ENCODE results near the gene CDIPT.

The CDIPT gene

GRCh38 chr16:29844575-29845331 is 18.3 kb downstream of the CDIPT start:
- Histone ChIP-seq H3K9ac (ENCODE audit: insufficient read length, low read depth) (no peak overlapping the region), H3K9me3 (ENCODE audit: insufficient read depth, low read length) (no peaks in the 10 kb centered on the region), H3K36me3 (ENCODE audit: insufficient read depth, insufficient read length, low read length) (peaks cover 24% of the 10 kb centered on the region), H3K27me3 (ENCODE audit: insufficient read depth, insufficient read length) (no peaks in the 10 kb centered on the region), H3K4me1 (ENCODE audit: insufficient read depth, insufficient read length) (peaks cover 8% of the 10 kb centered on the region), H3K4me3 (ENCODE audit: insufficient read length, low read depth) (no peak overlapping the region)
- no peak for DNase-seq (ENCODE audit: low read depth, low spot score)
- no peak for TF ChIP-seq SUZ12 (IDR thresholded peaks at IDR 0.05; ENCODE audit: extremely low read depth, insufficient read depth, insufficient read length)
- no peak for TF ChIP-seq ZNF274 (IDR thresholded peaks at IDR 0.05; ENCODE audit: low read depth, low read length)
- TF ChIP-seq YY1 (IDR thresholded peaks at IDR 0.05; ENCODE audit: insufficient read depth, insufficient read length) = no peak

GRCh38 chr16:29843931-29844330 is 19.1 kb downstream of the CDIPT start:
- DNase-seq (ENCODE audit: low read depth, low spot score) = no peak
- peaks cover 6% of the 10 kb centered on the region for H3K4me1 ChIP-seq (ENCODE audit: insufficient read depth, insufficient read length)
- H3K27me3 ChIP-seq (ENCODE audit: insufficient read depth, insufficient read length) = no peaks in the 10 kb centered on the region
- H3K4me3 ChIP-seq (ENCODE audit: insufficient read length, low read depth) = no peak overlapping the region
- TF ChIP-seq ZNF274 (IDR thresholded peaks at IDR 0.05; ENCODE audit: low read depth, low read length) (no peak), YY1 (IDR thresholded peaks at IDR 0.05; ENCODE audit: insufficient read depth, insufficient read length) (no peak), SUZ12 (IDR thresholded peaks at IDR 0.05; ENCODE audit: extremely low read depth, insufficient read depth, insufficient read length) (no peak)
- H3K9me3 ChIP-seq (ENCODE audit: insufficient read depth, low read length) = no peaks in the 10 kb centered on the region
- H3K9ac ChIP-seq (ENCODE audit: insufficient read length, low read depth) = no peak overlapping the region
- peaks cover 24% of the 10 kb centered on the region for H3K36me3 ChIP-seq (ENCODE audit: insufficient read depth, insufficient read length, low read length)

DNA sequence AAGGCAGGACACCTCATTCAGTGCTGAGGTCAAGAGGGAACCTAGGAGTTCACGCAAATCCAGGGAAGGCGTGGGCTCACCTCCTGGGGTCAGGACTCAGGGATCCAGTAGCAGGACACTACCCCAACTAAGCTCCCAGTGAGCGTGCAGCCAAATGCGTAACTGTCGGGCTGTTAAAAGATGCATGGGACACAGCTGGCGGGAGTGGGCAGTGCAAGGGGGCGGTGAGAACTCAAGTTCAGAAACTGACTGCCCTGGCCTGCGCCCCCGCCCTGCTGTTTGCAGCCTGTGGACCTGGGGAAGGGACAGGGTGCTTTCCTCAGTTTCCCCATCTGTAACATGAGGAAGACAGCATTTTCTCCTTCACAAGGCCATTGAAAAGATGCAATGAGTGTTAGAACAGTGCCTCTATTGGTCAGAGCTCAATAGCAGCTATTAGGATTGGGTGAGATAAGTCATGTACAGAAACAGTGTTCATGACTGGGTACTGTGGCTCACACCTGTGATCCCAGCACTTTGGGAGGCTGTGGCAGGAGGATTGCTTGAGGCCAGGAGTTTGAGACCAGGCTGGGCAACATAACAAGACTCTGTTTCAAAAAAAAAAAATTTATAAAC is 20.2 kb downstream of the CDIPT start:
- TF ChIP-seq YY1 (IDR thresholded peaks at IDR 0.05; ENCODE audit: insufficient read depth, insufficient read length) = no peak
- no peak for TF ChIP-seq SUZ12 (IDR thresholded peaks at IDR 0.05; ENCODE audit: extremely low read depth, insufficient read depth, insufficient read length)
- TF ChIP-seq ZNF274 (IDR thresholded peaks at IDR 0.05; ENCODE audit: low read depth, low read length) = no peak
- Histone ChIP-seq H3K36me3 (ENCODE audit: insufficient read depth, insufficient read length, low read length) (peaks cover 20% of the 10 kb centered on the region), H3K4me3 (ENCODE audit: insufficient read length, low read depth) (no peak overlapping the region), H3K9me3 (ENCODE audit: insufficient read depth, low read length) (no peaks in the 10 kb centered on the region), H3K4me1 (ENCODE audit: insufficient read depth, insufficient read length) (no peaks in the 10 kb centered on the region), H3K27me3 (ENCODE audit: insufficient read depth, insufficient read length) (no peaks in the 10 kb centered on the region), H3K9ac (ENCODE audit: insufficient read length, low read depth) (no peak overlapping the region)
- no peak for DNase-seq (ENCODE audit: low read depth, low spot score)

DNA sequence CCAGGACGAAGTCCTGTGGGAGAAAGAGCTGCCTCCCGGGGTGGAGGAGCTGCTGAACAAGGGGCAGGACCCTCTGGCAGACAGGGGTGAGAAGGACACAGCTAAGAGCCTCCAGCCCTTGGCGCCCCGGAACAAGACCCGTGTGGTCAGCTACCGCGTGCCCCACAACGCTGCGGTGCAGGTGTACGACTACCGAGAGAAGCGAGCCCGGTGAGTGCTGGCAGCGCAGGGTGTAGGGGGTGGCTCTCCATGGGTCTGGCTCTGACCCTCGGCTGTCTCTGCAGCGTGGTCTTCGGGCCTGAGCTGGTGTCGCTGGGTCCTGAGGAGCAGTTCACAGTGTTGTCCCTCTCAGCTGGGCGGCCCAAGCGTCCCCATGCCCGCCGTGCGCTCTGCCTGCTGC is 21.4 kb downstream of the CDIPT start:
- Histone ChIP-seq H3K27me3 (ENCODE audit: insufficient read depth, insufficient read length) (no peaks in the 10 kb centered on the region), H3K9ac (ENCODE audit: insufficient read length, low read depth) (no peak overlapping the region), H3K9me3 (ENCODE audit: insufficient read depth, low read length) (no peaks in the 10 kb centered on the region), H3K4me3 (ENCODE audit: insufficient read length, low read depth) (no peak overlapping the region), H3K4me1 (ENCODE audit: insufficient read depth, insufficient read length) (no peaks in the 10 kb centered on the region), H3K36me3 (ENCODE audit: insufficient read depth, insufficient read length, low read length) (peaks cover 16% of the 10 kb centered on the region)
- TF ChIP-seq ZNF274 (IDR thresholded peaks at IDR 0.05; ENCODE audit: low read depth, low read length) = no peak
- TF ChIP-seq YY1 (IDR thresholded peaks at IDR 0.05; ENCODE audit: insufficient read depth, insufficient read length) = no peak
- no peak for TF ChIP-seq SUZ12 (IDR thresholded peaks at IDR 0.05; ENCODE audit: extremely low read depth, insufficient read depth, insufficient read length)
- DNase-seq (ENCODE audit: low read depth, low spot score) = no peak

- Histone ChIP-seq H3K4me3 (ENCODE audit: insufficient read length, low read depth) (no peak overlapping the region), H3K9me3 (ENCODE audit: insufficient read depth, low read length) (no peaks in the 10 kb centered on the region), H3K9ac (ENCODE audit: insufficient read length, low read depth) (peak overlapping the region; percentile 45), H3K36me3 (ENCODE audit: insufficient read depth, insufficient read length, low read length) (peaks cover 17% of the 10 kb centered on the region), H3K27me3 (ENCODE audit: insufficient read depth, insufficient read length) (no peaks in the 10 kb centered on the region), H3K4me1 (ENCODE audit: insufficient read depth, insufficient read length) (peaks cover 2% of the 10 kb centered on the region)
- DNase-seq (ENCODE audit: low read depth, low spot score) = no peak
- TF ChIP-seq ZNF274 (IDR thresholded peaks at IDR 0.05; ENCODE audit: low read depth, low read length) = no peak
- TF ChIP-seq SUZ12 (IDR thresholded peaks at IDR 0.05; ENCODE audit: extremely low read depth, insufficient read depth, insufficient read length) = no peak
- no peak for TF ChIP-seq YY1 (IDR thresholded peaks at IDR 0.05; ENCODE audit: insufficient read depth, insufficient read length)
Observed at GRCh38 chr16:29840240-29840639, 22.8 kb downstream of the CDIPT start.

DNA sequence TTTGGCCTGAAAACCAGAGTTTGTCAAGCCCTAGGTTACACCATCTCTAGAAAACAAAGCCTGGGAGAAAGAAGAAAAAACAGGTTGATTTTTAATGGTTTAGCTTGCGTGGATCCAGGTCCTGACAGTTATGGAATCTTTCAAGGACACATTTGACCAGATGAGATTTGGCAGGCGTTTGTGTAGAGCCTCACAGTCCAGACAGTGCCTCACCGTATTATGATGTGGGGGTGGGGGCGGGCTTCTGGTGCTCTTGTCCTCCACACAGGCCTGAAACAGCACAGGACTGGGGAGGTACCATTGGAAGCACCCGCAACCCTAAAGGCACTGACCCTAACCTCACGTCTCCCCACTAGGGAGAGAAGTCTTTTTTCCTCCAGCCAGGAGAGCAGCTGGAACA is 23.2 kb downstream of the CDIPT start:
- no peaks in the 10 kb centered on the region for H3K9me3 ChIP-seq (ENCODE audit: insufficient read depth, low read length)
- peak overlapping the region; percentile 45 for H3K9ac ChIP-seq (ENCODE audit: insufficient read length, low read depth)
- no peaks in the 10 kb centered on the region for H3K27me3 ChIP-seq (ENCODE audit: insufficient read depth, insufficient read length)
- H3K4me3 ChIP-seq (ENCODE audit: insufficient read length, low read depth) = no peak overlapping the region
- TF ChIP-seq ZNF274 (IDR thresholded peaks at IDR 0.05; ENCODE audit: low read depth, low read length) = no peak
- TF ChIP-seq SUZ12 (IDR thresholded peaks at IDR 0.05; ENCODE audit: extremely low read depth, insufficient read depth, insufficient read length) = no peak
- no peak for TF ChIP-seq YY1 (IDR thresholded peaks at IDR 0.05; ENCODE audit: insufficient read depth, insufficient read length)
- no peak for DNase-seq (ENCODE audit: low read depth, low spot score)
- peaks cover 17% of the 10 kb centered on the region for H3K36me3 ChIP-seq (ENCODE audit: insufficient read depth, insufficient read length, low read length)
- H3K4me1 ChIP-seq (ENCODE audit: insufficient read depth, insufficient read length) = peaks cover 2% of the 10 kb centered on the region

- H3K27me3 ChIP-seq (ENCODE audit: insufficient read depth, insufficient read length) = no peaks in the 10 kb centered on the region
- H3K9ac ChIP-seq (ENCODE audit: insufficient read length, low read depth) = no peak overlapping the region
- no peaks in the 10 kb centered on the region for H3K9me3 ChIP-seq (ENCODE audit: insufficient read depth, low read length)
- DNase-seq (ENCODE audit: low read depth, low spot score) = no peak
- H3K4me1 ChIP-seq (ENCODE audit: insufficient read depth, insufficient read length) = peaks cover 2% of the 10 kb centered on the region
- no peak for TF ChIP-seq YY1 (IDR thresholded peaks at IDR 0.05; ENCODE audit: insufficient read depth, insufficient read length)
- no peak for TF ChIP-seq SUZ12 (IDR thresholded peaks at IDR 0.05; ENCODE audit: extremely low read depth, insufficient read depth, insufficient read length)
- TF ChIP-seq ZNF274 (IDR thresholded peaks at IDR 0.05; ENCODE audit: low read depth, low read length) = no peak
- peaks cover 26% of the 10 kb centered on the region for H3K36me3 ChIP-seq (ENCODE audit: insufficient read depth, insufficient read length, low read length)
- no peak overlapping the region for H3K4me3 ChIP-seq (ENCODE audit: insufficient read length, low read depth)
Observed at GRCh38 chr16:29837841-29838240, 25.2 kb downstream of the CDIPT start.

All from NT2/D1 (cell line).